ENCODE data around the gene ELP2. TPM values are rescaled to one million over a fixed set of nuclear protein-coding genes. Genes with fewer than 3 reads are reported as not detected.

ELP2 gene
- total and polyA plus RNA-seq, 2 of the 8 experiments (the other 6 are each of a cell fraction or from before 2014, with no cell fraction given), result 55.8 to 165 TPM

DNA sequence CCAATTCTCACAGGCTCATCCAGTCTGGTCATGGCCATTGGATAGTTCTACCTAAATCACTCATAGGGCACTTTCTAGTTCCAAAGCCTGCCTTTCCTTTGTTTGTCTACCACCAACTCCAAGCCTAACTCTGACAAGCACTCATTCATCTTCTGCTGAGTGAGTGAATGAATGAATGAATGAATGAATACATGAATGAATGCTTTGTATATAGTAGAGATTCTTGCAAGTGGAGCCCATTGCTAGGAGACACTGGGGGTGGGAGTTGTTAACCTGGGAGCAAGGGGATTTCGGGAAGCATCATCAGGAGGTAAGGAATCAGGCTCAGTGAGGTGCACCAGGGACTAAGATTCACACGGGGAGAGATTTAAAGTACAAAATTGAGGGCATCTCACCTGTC is 54.3 kb downstream of the ELP2 start (continued):
- TF ChIP-seq BACH1 (IDR thresholded peaks at IDR 0.05; ENCODE audit: low read length), result no peak
- no peak for TF ChIP-seq RXRA (IDR thresholded peaks at IDR 0.05; ENCODE audit: insufficient read depth, low read depth, low read length)
- TF ChIP-seq HDAC6 (IDR thresholded peaks at IDR 0.05; ENCODE audit: low read depth, low read length), result no peak
- TF ChIP-seq ZNF274 (IDR thresholded peaks at IDR 0.05; ENCODE audit: borderline replicate concordance, extremely low read depth, low read length), result no peak
- TF ChIP-seq KDM1A (IDR thresholded peaks at IDR 0.05; ENCODE audit: borderline replicate concordance, low read length), result no peak
- TF ChIP-seq, protein P1, sequence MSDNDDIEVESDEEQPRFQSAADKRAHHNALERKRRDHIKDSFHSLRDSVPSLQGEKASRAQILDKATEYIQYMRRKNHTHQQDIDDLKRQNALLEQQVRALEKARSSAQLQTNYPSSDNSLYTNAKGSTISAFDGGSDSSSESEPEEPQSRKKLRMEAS (IDR thresholded peaks at IDR 0.05), result no peak
